Measurements from ENCODE around the gene OR5M8. TPM values are rescaled to one million over a fixed set of nuclear protein-coding genes. Genes with fewer than 3 reads are reported as not detected.

OR5M8 gene
- total and polyA plus RNA-seq, 4 donors, result not detected

GRCh38 chr11:56513280-56513679 is 22.1 kb upstream of the OR5M8 start (continued):
- TF ChIP-seq RAD21 (IDR thresholded peaks at IDR 0.05), result no peak
- no peak for TF ChIP-seq HNF4G (IDR thresholded peaks at IDR 0.05)
- TF ChIP-seq HNF4A (conservative IDR thresholded peaks at IDR 0.05), result no peak
- TF ChIP-seq ATF3 (IDR thresholded peaks at IDR 0.05), result no peak

- H3K27me3 ChIP-seq (ENCODE audit: control insufficient read depth in 4 of 4, insufficient read depth in 4 of 4, low read length in 3 of 4), result no peaks in the 10 kb centered on the region
- WGBS, result 87% methylated on average over 1 of the region's 1 CpG
- H3K9me3 ChIP-seq (ENCODE audit: control insufficient read depth in 4 of 4, low read length in 3 of 4), result no peaks in the 10 kb centered on the region
- H3K27ac ChIP-seq (ENCODE audit: low read depth in 1 of 2, low read length in 2 of 2), result no peak overlapping the region
- no peak for TF ChIP-seq SP1 (IDR thresholded peaks at IDR 0.05)
- TF ChIP-seq CTCF (IDR thresholded peaks at IDR 0.05; ENCODE audit: low read depth, low read length, missing input control), result no peak
- no peak for TF ChIP-seq HNF4G (IDR thresholded peaks at IDR 0.05)
- TF ChIP-seq RXRA (IDR thresholded peaks at IDR 0.05), result no peak
- TF ChIP-seq FOXA1 (IDR thresholded peaks at IDR 0.05), result no peak
- no peak for TF ChIP-seq NR2F2 (IDR thresholded peaks at IDR 0.05)
- H3K4me1 ChIP-seq (ENCODE audit: control insufficient read depth in 4 of 4, insufficient read depth in 4 of 4, low read length in 3 of 4), result no peaks in the 10 kb centered on the region
- DNase-seq (ENCODE audit: low spot score), result no peak
- H3K9ac ChIP-seq (ENCODE audit: low read depth in 1 of 2, low read length in 2 of 2), result no peak overlapping the region
- H3K36me3 ChIP-seq (ENCODE audit: control insufficient read depth in 4 of 4, insufficient read depth in 3 of 4, low read depth in 1 of 4, low read length in 3 of 4), result no peaks in the 10 kb centered on the region
- no peak overlapping the region for H3K4me3 ChIP-seq (ENCODE audit: low read depth in 1 of 3, low read length in 3 of 3)
These were observed 18.3 kb upstream of the OR5M8 start for GRCh38 chr11:56509439-56509838.

- Histone ChIP-seq H3K9me3 (ENCODE audit: control insufficient read depth in 4 of 4, low read length in 3 of 4) (peaks cover 0 to 2% (median 0%) of the 10 kb centered on the region in 4 donors), H3K27me3 (ENCODE audit: control insufficient read depth in 4 of 4, insufficient read depth in 4 of 4, low read length in 3 of 4) (no peaks in the 10 kb centered on the region), H3K4me1 (ENCODE audit: control insufficient read depth in 4 of 4, insufficient read depth in 4 of 4, low read length in 3 of 4) (no peaks in the 10 kb centered on the region), H3K4me3 (ENCODE audit: low read depth in 1 of 3, low read length in 3 of 3) (no peak overlapping the region), H3K36me3 (ENCODE audit: control insufficient read depth in 4 of 4, insufficient read depth in 3 of 4, low read depth in 1 of 4, low read length in 3 of 4) (no peaks in the 10 kb centered on the region), H3K27ac (ENCODE audit: low read depth in 1 of 2, low read length in 2 of 2) (no peak overlapping the region), H3K9ac (ENCODE audit: low read depth in 1 of 2, low read length in 2 of 2) (no peak overlapping the region)
- 97% methylated on average over 28 of the region's 28 CpGs for WGBS
- no peak for DNase-seq (ENCODE audit: low spot score)
- no peak for TF ChIP-seq FOXA2 (IDR thresholded peaks at IDR 0.05)
- no peak for TF ChIP-seq SP1 (IDR thresholded peaks at IDR 0.05)
These were observed 5.8 kb upstream of the OR5M8 start for GRCh38 chr11:56497010-56497409.

- no peaks in the 10 kb centered on the region for H3K36me3 ChIP-seq (ENCODE audit: control insufficient read depth in 4 of 4, insufficient read depth in 3 of 4, low read depth in 1 of 4, low read length in 3 of 4)
- H3K9ac ChIP-seq (ENCODE audit: low read depth in 1 of 2, low read length in 2 of 2), result no peak overlapping the region
- peaks cover 0 to 2% (median 0%) of the 10 kb centered on the region in 4 donors for H3K9me3 ChIP-seq (ENCODE audit: control insufficient read depth in 4 of 4, low read length in 3 of 4)
- no peak overlapping the region for H3K4me3 ChIP-seq (ENCODE audit: low read depth in 1 of 3, low read length in 3 of 3)
- 66% methylated on average over 2 of the region's 2 CpGs for WGBS
- H3K4me1 ChIP-seq (ENCODE audit: control insufficient read depth in 4 of 4, insufficient read depth in 4 of 4, low read length in 3 of 4), result no peaks in the 10 kb centered on the region
- TF ChIP-seq REST (IDR thresholded peaks at IDR 0.05) (no peak), GABPA (IDR thresholded peaks at IDR 0.05 in 1 of 2, conservative IDR thresholded peaks at IDR 0.05 in 1 of 2) (no peak), HNF4G (IDR thresholded peaks at IDR 0.05) (no peak), FOXA1 (IDR thresholded peaks at IDR 0.05) (no peak), FOXA2 (IDR thresholded peaks at IDR 0.05) (no peak)
- no peaks in the 10 kb centered on the region for H3K27me3 ChIP-seq (ENCODE audit: control insufficient read depth in 4 of 4, insufficient read depth in 4 of 4, low read length in 3 of 4)
- no peak for DNase-seq (ENCODE audit: low spot score)
- H3K27ac ChIP-seq (ENCODE audit: low read depth in 1 of 2, low read length in 2 of 2), result no peak overlapping the region
These were observed 3.9 kb upstream of the OR5M8 start for GRCh38 chr11:56495117-56495516.

Data from liver (tissue), 9 donors.